ENCODE results near the gene SLC6A4. TPM values are rescaled to one million over a fixed set of nuclear protein-coding genes. Genes with fewer than 3 reads are reported as not detected.

Gene SLC6A4
- total and polyA plus RNA-seq, 2 of the 8 experiments (the other 6 are each of a cell fraction or from before 2014, with no cell fraction given): 0.09 to 0.33 TPM

DNA sequence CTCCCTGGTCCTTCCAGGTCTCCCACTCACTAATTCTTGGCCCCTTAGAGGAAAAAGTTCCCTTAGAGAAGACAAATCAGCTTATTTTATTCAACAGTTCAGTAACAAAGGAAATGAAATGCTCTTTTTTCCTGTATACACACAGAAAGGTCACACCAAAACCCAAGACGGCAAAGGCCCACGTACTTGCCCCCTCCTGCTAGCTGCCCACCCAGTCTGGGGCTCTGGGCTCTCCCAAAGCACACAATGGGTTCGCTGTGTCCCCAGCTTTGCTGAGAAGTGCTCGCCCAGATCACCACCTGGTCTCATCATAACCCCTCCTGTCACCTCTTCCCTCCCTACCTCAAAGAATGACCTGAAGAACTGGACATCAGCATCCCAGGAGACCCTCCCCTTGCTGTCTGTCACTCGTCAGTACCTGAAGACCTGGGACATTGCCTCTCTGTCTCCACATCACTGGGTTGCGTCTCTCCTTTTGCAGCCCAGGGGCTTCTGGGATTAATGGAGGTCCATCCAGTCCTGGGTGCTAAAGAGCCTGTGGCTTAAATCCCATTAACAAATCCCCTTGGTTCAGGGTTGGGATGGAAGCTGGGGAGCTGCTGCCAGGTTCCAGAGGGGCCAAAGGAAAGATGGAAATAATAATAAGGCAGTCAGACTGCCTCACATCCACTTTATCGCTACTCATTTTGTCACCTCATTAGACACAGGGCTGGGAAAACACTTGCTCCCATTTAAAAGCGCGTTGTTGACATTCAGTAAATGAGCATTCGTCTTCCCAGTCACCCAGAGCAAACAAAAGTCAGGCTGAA, 3.3 kb downstream of the SLC6A4 start:
- no peak overlapping the region for H3K14ac ChIP-seq (ENCODE audit: insufficient read length)
- CTCF ChIA-PET (ENCODE audit: partially characterized antibody): interaction anchor here (1.0 to 1.2 kb wide), 4 partner anchors 11 to 107 kb away, joined by 3 read pairs; no protein-coding TSS in a partner anchor
- no peak for DNase-seq (ENCODE audit: low read depth in 1 of 2, low spot score in 2 of 2)
- no peak overlapping the region for H3K27ac ChIP-seq (ENCODE audit: low read depth, low read length)
- peaks cover 0 to 4% of the 10 kb centered on the region in 2 experiments; a peak in 1 of 4 replicates for H3K9me3 ChIP-seq (ENCODE audit: insufficient read depth in 2 of 2, low read depth in 1 of 2, low read length in 1 of 2)
- H3K4me1 ChIP-seq (replicated peaks in 1 of 4; ENCODE audit: control insufficient read depth in 3 of 4, insufficient read depth in 4 of 4, low read length in 3 of 4): peaks cover 0 to 3% (median 2%) of the 10 kb centered on the region in 4 experiments; a peak in 3 of 7 replicates
- H2AFZ ChIP-seq (ENCODE audit: low read length): no peak overlapping the region
- no peak overlapping the region for H2AK5ac ChIP-seq (ENCODE audit: low read depth, low read length)
- H4K91ac ChIP-seq (replicated peaks; ENCODE audit: insufficient read length, low read length): no peak overlapping the region
- no peak overlapping the region for H4K8ac ChIP-seq (ENCODE audit: extremely low read depth, insufficient read depth, low read length)
- H3K79me2 ChIP-seq (ENCODE audit: control insufficient read depth in 1 of 2, insufficient read depth in 2 of 2, low read length in 2 of 2): no peaks in the 10 kb centered on the region
- WGBS, 2 experiments (ENCODE audit: extremely low coverage in 1 of 2, insufficient coverage in 1 of 2, insufficient read length in 1 of 2, insufficient replicate concordance in 2 of 2, low coverage in 1 of 2, low lambda C conversion rate in 2 of 2, missing lambda C conversion rate in 1 of 2): 90% methylated on average over 10 of the region's 10 CpGs; no CpG with 5 or more reads in 1 of the 2 experiments
- H3K23ac ChIP-seq (ENCODE audit: insufficient read length): no peak overlapping the region
- H3K27me3 ChIP-seq (replicated peaks in 1 of 4; ENCODE audit: control insufficient read depth in 3 of 4, extremely low read depth in 1 of 4, insufficient read depth in 3 of 4, low read length in 3 of 4): peaks cover 25 to 45% (median 38%) of the 10 kb centered on the region in 4 experiments
- H3K4ac ChIP-seq (replicated peaks; ENCODE audit: insufficient read length, low read depth, low read length): no peak overlapping the region
- no peak overlapping the region for H3K56ac ChIP-seq (replicated peaks; ENCODE audit: insufficient read length, low read depth, low read length)
- H3K4me2 ChIP-seq (ENCODE audit: insufficient read depth in 1 of 2, low read depth in 2 of 2, low read length in 2 of 2): no peak overlapping the region
- FAIRE-seq: no peak
- no peaks in the 10 kb centered on the region for H3K79me1 ChIP-seq (ENCODE audit: low read depth, low read length)
- H2BK5ac ChIP-seq (ENCODE audit: low read depth, low read length): no peak overlapping the region
- peaks cover 0 to 7% (median 0%) of the 10 kb centered on the region in 4 experiments; a peak in 1 of 8 replicates for H3K36me3 ChIP-seq (ENCODE audit: control insufficient read depth in 2 of 4, insufficient read depth in 4 of 4, low read length in 3 of 4)
- POLR2A ChIA-PET (ENCODE audit: partially characterized antibody): interaction anchor here (1.5 to 1.8 kb wide), 3 partner anchors 13 to 106 kb away, joined by 3 to 4 read pairs (median 3); partner anchors contain the start of gene BLMH
- H4K20me1 ChIP-seq (replicated peaks in 1 of 2; ENCODE audit: control insufficient read depth in 1 of 2, insufficient read depth in 2 of 2, low read length in 2 of 2): no peaks in the 10 kb centered on the region
- H2BK120ac ChIP-seq (replicated peaks; ENCODE audit: low read depth, low read length): no peak overlapping the region
- no peak overlapping the region for H4K5ac ChIP-seq (ENCODE audit: insufficient read length, low read depth, low read length)
- H3K18ac ChIP-seq (ENCODE audit: extremely low read depth, low read length): no peak overlapping the region
- no peak overlapping the region for H2BK12ac ChIP-seq (ENCODE audit: low read depth, low read length)
- no peak overlapping the region for H3K9ac ChIP-seq (replicated peaks in 1 of 4; ENCODE audit: extremely low read depth in 1 of 4, low read depth in 3 of 4, low read length in 3 of 4)
- no peak overlapping the region for H2BK20ac ChIP-seq (ENCODE audit: low read length)
- H2BK15ac ChIP-seq (ENCODE audit: low read length): no peak overlapping the region
- peaks cover 8% of the 10 kb centered on the region; the same call in 1 of the 2 replicates for H3K23me2 ChIP-seq (ENCODE audit: low read depth, low read length)
- TF ChIP-seq SUZ12 (IDR thresholded peaks at IDR 0.05; ENCODE audit: low read length): no peak; the same call in 1 of the 2 replicates
- no peak overlapping the region for H3K4me3 ChIP-seq (ENCODE audit: extremely low read depth in 1 of 4, insufficient read depth in 2 of 4, low read depth in 3 of 4, low read length in 4 of 4)

Measured in H1 (cell line).